ENCODE data around the gene NHERF2.
A peak's percentile ranks its signal among the peaks of the same experiment; 100 is the strongest.

The NHERF2 gene

DNA sequence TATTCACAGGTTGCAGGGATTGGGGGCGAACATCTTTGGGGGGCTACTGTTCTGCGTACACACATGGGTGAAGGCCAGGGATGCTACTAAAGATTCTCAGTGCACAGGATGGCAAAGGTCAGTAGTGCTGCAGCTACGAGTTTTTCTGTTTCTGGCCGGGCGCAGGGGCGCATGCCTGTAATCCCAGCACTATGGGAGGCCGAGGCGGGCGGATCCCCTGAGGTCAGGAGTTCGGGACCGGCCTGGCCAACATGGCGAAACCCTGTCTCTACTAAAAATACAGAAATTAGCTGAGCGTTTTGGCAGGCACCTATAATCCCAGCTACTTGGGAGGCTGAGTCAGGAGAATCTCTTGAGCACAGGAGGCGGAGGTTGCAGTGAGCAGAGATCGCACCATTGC is 13.2 kb upstream of the NHERF2 start:
- FAIRE-seq (no peak), DNase-seq (ENCODE audit: insufficient read length, low spot score) (no peak)
- no peak for TF ChIP-seq POLR2AphosphoS5 (IDR thresholded peaks at IDR 0.05; ENCODE audit: low read depth, low read length)
- TF ChIP-seq PAX5 (IDR thresholded peaks at IDR 0.05; ENCODE audit: insufficient read depth, low read length, severe bottlenecking), result no peak
- no peak for TF ChIP-seq SPI1 (IDR thresholded peaks at IDR 0.05; ENCODE audit: low read depth, low read length)
- no peak for TF ChIP-seq POU2F2 (IDR thresholded peaks at IDR 0.05; ENCODE audit: low read depth, low read length)
- no peak for TF ChIP-seq TAF1 (IDR thresholded peaks at IDR 0.05; ENCODE audit: low read depth, low read length)
- no peak for TF ChIP-seq POLR2A (IDR thresholded peaks at IDR 0.05; ENCODE audit: low read depth, low read length)

DNA sequence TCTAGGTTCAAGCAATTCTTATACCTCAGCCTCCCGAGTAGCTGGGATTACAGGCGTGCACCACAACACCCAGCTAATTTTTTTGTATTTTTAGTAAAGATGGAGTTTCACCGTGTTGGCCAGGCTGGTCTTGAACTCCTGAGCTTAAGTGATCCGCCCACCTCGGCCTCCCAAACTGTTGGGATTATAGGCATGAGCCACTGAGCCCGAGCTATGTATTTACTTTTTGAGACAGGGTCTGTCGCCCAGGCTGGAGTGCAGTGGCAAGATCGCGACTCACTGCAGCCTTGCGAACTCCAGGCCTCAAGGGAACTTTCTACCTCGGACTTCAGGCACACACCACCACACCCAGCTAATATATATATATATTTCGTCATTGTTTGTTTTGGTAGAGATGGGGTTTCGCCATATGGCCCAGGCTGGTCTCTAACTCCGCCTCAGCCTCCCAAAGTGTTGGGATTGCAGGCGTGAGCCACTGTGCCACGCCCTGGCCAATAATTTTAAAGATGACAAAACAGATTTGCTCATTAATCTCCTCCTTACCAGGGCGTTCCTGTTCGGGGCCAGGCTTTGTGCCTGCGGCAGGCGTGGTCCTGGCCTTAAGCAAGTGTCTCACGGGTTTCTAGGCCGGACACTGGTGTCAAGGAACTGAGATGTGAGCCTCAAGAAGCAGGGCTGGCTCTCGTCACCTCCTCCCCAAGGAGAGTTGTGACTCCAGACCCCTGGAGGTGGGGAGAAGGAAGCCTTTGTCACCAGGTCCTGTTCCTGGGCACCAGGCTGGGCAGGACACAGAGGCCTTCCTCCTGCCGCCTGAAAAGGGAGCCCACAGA is 11.4 kb upstream of the NHERF2 start:
- DNase-seq (ENCODE audit: insufficient read length, low spot score) (no peak), FAIRE-seq (no peak)
- TF ChIP-seq POU2F2 (IDR thresholded peaks at IDR 0.05; ENCODE audit: low read depth, low read length) (no peak), TAF1 (IDR thresholded peaks at IDR 0.05; ENCODE audit: low read depth, low read length) (no peak), POLR2A (IDR thresholded peaks at IDR 0.05; ENCODE audit: low read depth, low read length) (no peak)

DNA sequence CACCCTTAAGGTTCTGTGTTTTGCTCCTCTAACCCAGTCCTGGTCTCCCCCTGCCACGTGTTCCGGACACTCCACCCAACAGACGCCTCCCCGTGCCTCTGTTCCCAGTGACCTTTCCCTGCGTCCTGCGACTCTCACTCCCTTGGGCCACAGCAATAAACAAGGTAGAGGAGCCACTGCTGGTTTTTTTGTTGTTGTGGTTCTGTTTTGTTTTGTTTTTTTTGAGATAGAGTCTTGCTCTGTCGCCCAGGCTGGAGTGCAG is 10.8 kb upstream of the NHERF2 start:
- no peak for FAIRE-seq
- TF ChIP-seq TAF1 (IDR thresholded peaks at IDR 0.05; ENCODE audit: low read depth, low read length) (no peak), POU2F2 (IDR thresholded peaks at IDR 0.05; ENCODE audit: low read depth, low read length) (no peak), POLR2AphosphoS5 (IDR thresholded peaks at IDR 0.05; ENCODE audit: low read depth, low read length) (no peak), SPI1 (IDR thresholded peaks at IDR 0.05; ENCODE audit: low read depth, low read length) (no peak)
- DNase-seq (ENCODE audit: insufficient read length, low spot score), result no peak

DNA sequence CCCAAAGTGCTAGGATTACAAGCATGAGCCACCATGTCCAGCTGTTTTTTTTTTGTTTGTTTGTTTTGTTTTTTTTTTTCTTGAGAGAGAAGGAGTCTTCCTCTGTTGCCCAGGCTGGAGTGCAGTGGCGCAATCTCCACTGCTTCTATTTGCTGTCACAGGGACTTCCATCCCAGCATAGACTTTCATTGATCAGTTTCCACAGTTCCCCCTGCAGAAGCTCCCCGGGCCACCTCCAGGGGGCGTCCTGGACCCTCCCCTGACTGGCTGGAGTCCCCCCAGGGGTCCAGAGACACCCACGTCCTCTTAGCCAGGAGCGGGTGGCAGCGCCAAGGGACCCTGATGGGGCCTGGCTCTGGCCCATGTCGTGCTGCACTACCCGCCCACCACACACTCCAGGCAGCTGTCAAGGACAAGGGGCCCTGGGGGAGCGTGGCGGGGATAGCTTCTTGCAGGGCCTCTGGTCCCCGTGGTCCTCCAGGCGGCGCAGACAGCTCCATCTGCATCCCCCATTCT is 10.2 kb upstream of the NHERF2 start:
- no peak for FAIRE-seq
- no peak for TF ChIP-seq SPI1 (IDR thresholded peaks at IDR 0.05; ENCODE audit: low read depth, low read length)
- TF ChIP-seq POLR2AphosphoS5 (IDR thresholded peaks at IDR 0.05; ENCODE audit: low read depth, low read length), result no peak
- no peak for TF ChIP-seq TAF1 (IDR thresholded peaks at IDR 0.05; ENCODE audit: low read depth, low read length)
- TF ChIP-seq PAX5 (IDR thresholded peaks at IDR 0.05; ENCODE audit: insufficient read depth, low read length, severe bottlenecking), result no peak
- TF ChIP-seq POU2F2 (IDR thresholded peaks at IDR 0.05; ENCODE audit: low read depth, low read length), result no peak
- TF ChIP-seq POLR2A (IDR thresholded peaks at IDR 0.05; ENCODE audit: low read depth, low read length), result no peak
- no peak for DNase-seq (ENCODE audit: insufficient read length, low spot score)

DNA sequence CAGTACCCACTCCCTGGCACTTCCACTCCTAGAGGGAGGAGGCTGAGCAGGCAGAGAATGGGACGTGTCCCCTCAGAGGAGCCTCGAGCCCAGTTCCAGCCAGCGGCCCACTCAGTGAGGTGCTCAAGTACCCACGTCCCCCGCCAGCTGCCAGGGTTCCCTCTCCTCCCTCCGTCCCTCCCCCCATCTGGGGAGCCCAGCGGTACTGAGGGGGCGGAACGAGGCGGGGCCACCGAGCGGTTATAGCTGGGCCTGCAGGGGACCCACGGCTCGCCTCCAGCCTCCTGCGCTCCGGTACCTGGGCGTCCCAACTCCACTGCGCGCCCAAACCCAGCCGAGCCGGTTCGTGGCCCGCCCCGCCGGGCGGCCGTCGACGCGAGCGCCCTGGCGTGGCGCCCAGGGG is 7.2 kb upstream of the NHERF2 start, which contains the start of gene NPW:
Gene NPW (plus strand): TSS at position 268 of the 403 bp plus-strand sequence.
- no peak for DNase-seq (ENCODE audit: insufficient read length, low spot score)
- no peak for FAIRE-seq
- no peak for TF ChIP-seq POLR2A (IDR thresholded peaks at IDR 0.05; ENCODE audit: low read depth, low read length)
- TF ChIP-seq TAF1 (IDR thresholded peaks at IDR 0.05; ENCODE audit: low read depth, low read length), result no peak
- TF ChIP-seq SPI1 (IDR thresholded peaks at IDR 0.05; ENCODE audit: low read depth, low read length), result no peak
- no peak for TF ChIP-seq POU2F2 (IDR thresholded peaks at IDR 0.05; ENCODE audit: low read depth, low read length)
- no peak for TF ChIP-seq PAX5 (IDR thresholded peaks at IDR 0.05; ENCODE audit: insufficient read depth, low read length, severe bottlenecking)
- TF ChIP-seq POLR2AphosphoS5 (IDR thresholded peaks at IDR 0.05; ENCODE audit: low read depth, low read length), result no peak

DNA sequence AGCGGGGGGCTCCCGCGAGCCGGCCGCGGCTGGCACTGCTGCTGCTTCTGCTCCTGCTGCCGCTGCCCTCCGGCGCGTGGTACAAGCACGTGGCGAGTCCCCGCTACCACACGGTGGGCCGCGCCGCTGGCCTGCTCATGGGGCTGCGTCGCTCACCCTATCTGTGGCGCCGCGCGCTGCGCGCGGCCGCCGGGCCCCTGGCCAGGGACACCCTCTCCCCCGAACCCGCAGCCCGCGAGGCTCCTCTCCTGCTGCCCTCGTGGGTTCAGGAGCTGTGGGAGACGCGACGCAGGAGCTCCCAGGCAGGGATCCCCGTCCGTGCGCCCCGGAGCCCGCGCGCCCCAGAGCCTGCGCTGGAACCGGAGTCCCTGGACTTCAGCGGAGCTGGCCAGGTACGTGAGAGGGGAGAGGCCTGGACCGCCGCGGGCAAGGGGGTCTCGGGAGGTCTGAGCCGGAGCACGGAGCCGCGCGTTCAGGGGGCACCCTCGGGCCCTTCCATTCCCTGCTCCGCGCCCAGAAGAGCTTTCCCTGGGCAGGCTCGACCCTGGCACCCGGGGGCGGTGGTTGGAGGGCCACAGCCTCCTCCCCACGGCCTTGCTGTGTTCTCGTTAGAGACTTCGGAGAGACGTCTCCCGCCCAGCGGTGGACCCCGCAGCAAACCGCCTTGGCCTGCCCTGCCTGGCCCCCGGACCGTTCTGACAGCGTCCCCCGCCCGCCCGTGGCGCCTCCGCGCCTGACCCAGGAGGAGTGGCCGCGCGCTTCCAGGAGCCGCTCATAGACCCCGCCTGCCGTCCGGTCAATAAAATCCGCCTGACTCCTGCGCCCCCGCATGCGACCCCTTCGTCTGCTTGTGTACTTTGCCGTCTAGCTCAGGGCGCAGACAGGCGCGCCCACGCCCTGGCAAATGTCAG is 6.5 kb upstream of the NHERF2 start:
- DNase-seq (ENCODE audit: insufficient read length, low spot score) (no peak), FAIRE-seq (no peak)
- TF ChIP-seq SPI1 (IDR thresholded peaks at IDR 0.05; ENCODE audit: low read depth, low read length) (no peak), POLR2AphosphoS5 (IDR thresholded peaks at IDR 0.05; ENCODE audit: low read depth, low read length) (no peak), TAF1 (IDR thresholded peaks at IDR 0.05; ENCODE audit: low read depth, low read length) (no peak), POU2F2 (IDR thresholded peaks at IDR 0.05; ENCODE audit: low read depth, low read length) (no peak), POLR2A (IDR thresholded peaks at IDR 0.05; ENCODE audit: low read depth, low read length) (no peak), PAX5 (IDR thresholded peaks at IDR 0.05; ENCODE audit: insufficient read depth, low read length, severe bottlenecking) (no peak)

DNA sequence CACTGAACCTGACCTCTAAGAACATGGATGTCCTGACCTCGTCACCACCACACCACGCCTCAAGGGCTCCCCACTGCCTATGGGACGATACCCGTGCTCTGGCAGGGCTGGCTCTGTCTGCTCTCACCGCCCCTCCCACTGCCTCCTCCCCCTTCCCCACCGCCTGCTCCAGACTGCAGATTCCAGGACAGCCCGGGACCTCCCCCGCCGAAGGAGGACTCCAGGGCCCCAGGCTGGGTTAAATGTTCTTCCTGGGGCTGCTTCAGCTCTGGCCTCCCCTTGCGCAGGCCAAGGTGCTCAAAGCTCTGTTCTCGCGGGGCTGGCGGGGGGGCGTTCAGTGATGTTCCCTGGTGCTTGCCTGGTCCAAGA is 4.0 kb upstream of the NHERF2 start:
- DNase-seq (ENCODE audit: insufficient read length, low spot score) (no peak), FAIRE-seq (no peak)

DNA sequence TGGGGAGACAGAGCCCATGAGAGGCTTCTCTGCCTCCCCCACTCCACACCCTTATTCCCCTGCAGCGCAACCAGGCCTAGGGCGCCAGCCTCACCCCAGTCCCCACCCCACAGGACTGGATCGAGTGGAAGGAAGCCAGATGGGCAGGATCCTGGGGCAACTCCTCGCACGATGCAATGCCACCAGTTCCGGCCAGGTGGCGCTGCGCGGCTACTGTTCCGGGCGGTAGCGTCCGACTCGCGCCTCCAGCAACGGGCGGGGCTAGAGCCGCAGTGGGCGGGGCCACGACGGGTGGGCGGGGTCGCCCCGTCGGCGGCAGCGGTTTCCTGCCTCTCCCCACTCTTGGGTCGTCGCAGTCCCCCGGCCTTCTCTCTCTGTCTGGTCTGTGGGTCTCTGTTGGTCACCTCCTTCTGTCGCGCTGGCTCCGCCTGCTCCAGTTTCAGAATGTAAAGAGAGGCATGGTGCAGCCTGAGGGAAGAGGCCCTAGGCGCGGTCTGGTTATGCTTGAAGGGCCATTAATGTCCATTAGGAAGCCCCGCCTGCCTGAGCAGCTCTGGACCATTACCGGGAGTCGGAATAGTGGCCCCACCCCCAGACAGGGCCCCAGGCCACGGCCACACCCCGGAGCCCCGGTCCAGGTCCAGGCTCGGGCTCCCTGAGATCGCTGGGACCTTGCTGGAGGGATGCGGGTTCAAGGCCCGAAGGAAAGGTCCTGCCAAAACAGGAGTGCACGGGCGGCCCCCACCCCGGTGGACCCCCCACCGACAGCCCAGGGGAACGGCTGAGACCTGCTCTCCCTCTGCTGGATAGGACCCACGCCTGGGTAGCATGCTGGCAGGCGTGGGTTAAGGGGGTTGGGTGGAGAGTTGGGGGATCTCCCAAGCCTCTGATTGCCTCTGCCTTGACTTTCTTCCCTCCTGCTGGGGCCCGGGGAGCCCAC is 3.3 kb upstream of the NHERF2 start:
- peak; percentile 98 for DNase-seq (ENCODE audit: insufficient read length, low spot score)
- TF ChIP-seq PAX5 (IDR thresholded peaks at IDR 0.05; ENCODE audit: insufficient read depth, low read length, severe bottlenecking) (peak; percentile 48), POLR2AphosphoS5 (IDR thresholded peaks at IDR 0.05; ENCODE audit: low read depth, low read length) (no peak), SPI1 (IDR thresholded peaks at IDR 0.05; ENCODE audit: low read depth, low read length) (no peak), POLR2A (IDR thresholded peaks at IDR 0.05; ENCODE audit: low read depth, low read length) (no peak)
- peak; percentile 99 for FAIRE-seq

More for the DNA sequence above, 4.0 kb upstream of the NHERF2 start:
- no peak for TF ChIP-seq PAX5 (IDR thresholded peaks at IDR 0.05; ENCODE audit: insufficient read depth, low read length, severe bottlenecking)
- no peak for TF ChIP-seq TAF1 (IDR thresholded peaks at IDR 0.05; ENCODE audit: low read depth, low read length)
- no peak for TF ChIP-seq POLR2AphosphoS5 (IDR thresholded peaks at IDR 0.05; ENCODE audit: low read depth, low read length)
- no peak for TF ChIP-seq SPI1 (IDR thresholded peaks at IDR 0.05; ENCODE audit: low read depth, low read length)
- no peak for TF ChIP-seq POU2F2 (IDR thresholded peaks at IDR 0.05; ENCODE audit: low read depth, low read length)
- no peak for TF ChIP-seq POLR2A (IDR thresholded peaks at IDR 0.05; ENCODE audit: low read depth, low read length)

DNA sequence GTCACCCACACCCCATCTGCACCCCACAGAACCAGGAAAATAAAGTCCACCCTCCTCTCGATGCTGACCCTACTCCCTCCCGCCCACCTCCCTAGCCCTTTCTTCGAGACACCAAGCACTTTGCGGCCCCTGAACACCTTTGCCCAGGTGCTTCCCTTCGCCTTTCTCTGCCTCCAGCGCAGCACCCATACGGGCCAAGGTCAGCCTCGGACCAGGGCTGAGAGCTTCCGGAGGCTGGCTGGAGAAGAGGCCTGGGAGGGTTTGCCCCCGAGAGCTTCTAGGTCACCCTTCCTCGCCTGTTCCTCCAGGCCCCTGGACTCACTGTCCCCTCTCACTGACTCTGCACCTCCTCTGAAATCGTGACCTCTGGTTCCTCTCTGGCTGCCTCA is 2.7 kb upstream of the NHERF2 start:
- no peak for TF ChIP-seq POLR2A (IDR thresholded peaks at IDR 0.05; ENCODE audit: low read depth, low read length)
- TF ChIP-seq TAF1 (IDR thresholded peaks at IDR 0.05; ENCODE audit: low read depth, low read length), result no peak
- TF ChIP-seq SPI1 (IDR thresholded peaks at IDR 0.05; ENCODE audit: low read depth, low read length), result no peak
- no peak for TF ChIP-seq POLR2AphosphoS5 (IDR thresholded peaks at IDR 0.05; ENCODE audit: low read depth, low read length)
- TF ChIP-seq POU2F2 (IDR thresholded peaks at IDR 0.05; ENCODE audit: low read depth, low read length), result no peak
- no peak for TF ChIP-seq PAX5 (IDR thresholded peaks at IDR 0.05; ENCODE audit: insufficient read depth, low read length, severe bottlenecking)
- DNase-seq (ENCODE audit: insufficient read length, low spot score) (no peak), FAIRE-seq (no peak)
